Fibroblast of gingiva (primary cell): ENCODE measurements around the gene GID8.
A peak's percentile ranks its signal among the peaks of the same experiment; 100 is the strongest.

Source experiments
- DNase-seq: peaks from one replicate; pipeline ENCODE4 v3.0.0-alpha.2; 2011; ENCODE audit warnings: low read depth

Gene GID8

GRCh38 chr20:62938105-62938888, at the start of gene GID8:
Gene GID8, plus strand, starts transcription at chr20:62938147. Its CDS starts 3,356 bp downstream, at chr20:62941503.
- DNase-seq: peak; percentile 43

GRCh38 chr20:62888406-62888805, 49.5 kb upstream of the GID8 start:
- DNase-seq: no peak

- no peak for DNase-seq
Measured at GRCh38 chr20:62888910-62889309, 49.0 kb upstream of the GID8 start.

- DNase-seq: no peak
Measured at GRCh38 chr20:62889411-62889810, 48.5 kb upstream of the GID8 start.

GRCh38 chr20:62889871-62890270, 48.1 kb upstream of the GID8 start:
- no peak for DNase-seq

GRCh38 chr20:62890444-62890843, 47.5 kb upstream of the GID8 start:
- DNase-seq: no peak

- DNase-seq: no peak
Measured at GRCh38 chr20:62891111-62891510, 46.8 kb upstream of the GID8 start.

- DNase-seq: no peak
Measured at GRCh38 chr20:62892348-62893304, 45.3 kb upstream of the GID8 start.

- DNase-seq: no peak
Measured at GRCh38 chr20:62893700-62894099, 44.2 kb upstream of the GID8 start.

GRCh38 chr20:62894261-62894660, 43.7 kb upstream of the GID8 start:
- no peak for DNase-seq

GRCh38 chr20:62895539-62895938, 42.4 kb upstream of the GID8 start:
- DNase-seq: no peak

GRCh38 chr20:62896526-62896925, 41.4 kb upstream of the GID8 start:
- DNase-seq: no peak

GRCh38 chr20:62897666-62898065, 40.3 kb upstream of the GID8 start:
- DNase-seq: no peak

- no peak for DNase-seq
Measured at GRCh38 chr20:62898093-62898964, 39.6 kb upstream of the GID8 start.

- no peak for DNase-seq
Measured at GRCh38 chr20:62898970-62899632, 38.8 kb upstream of the GID8 start.

GRCh38 chr20:62899633-62900051, 38.3 kb upstream of the GID8 start:
- no peak for DNase-seq

- DNase-seq: peak; percentile 74
Measured at GRCh38 chr20:62900052-62900691, 37.8 kb upstream of the GID8 start.

GRCh38 chr20:62900692-62901584, 37.0 kb upstream of the GID8 start:
- DNase-seq: no peak

- DNase-seq: no peak
Measured at GRCh38 chr20:62901891-62902290, 36.1 kb upstream of the GID8 start.
